Endodermal cell (in vitro differentiated cells): ENCODE data around the gene RNF150. TPM values are rescaled to one million over a fixed set of nuclear protein-coding genes. Genes with fewer than 3 reads are reported as not detected.
A peak's percentile ranks its signal among the peaks of the same experiment; 100 is the strongest.
"Not testable (repeated sequence)": the region's sequence is repeated elsewhere in the genome, so short reads cannot be mapped to it uniquely, and the experiment has no call there.

Experiments used
- DNase-seq: peaks from one replicate; pipeline ENCODE4 v3.0.0-alpha.2; 2017
- H3K27ac ChIP-seq: 2 replicates; pipeline ENCODE4 v1.5.1; 2013; ENCODE audit warnings: mild to moderate bottlenecking, low read depth, low read length, moderate library complexity
- H3K27me3 ChIP-seq: 2 replicates; pipeline ENCODE4 v1.6.1; 2013; ENCODE audit warnings: mild to moderate bottlenecking, low read length, moderate library complexity; ENCODE audit not compliant: insufficient read depth, control insufficient read depth, poor library complexity, severe bottlenecking
- H3K36me3 ChIP-seq: 2 replicates; pipeline ENCODE4 v1.7.0; 2013; ENCODE audit warnings: mild to moderate bottlenecking, low read length, moderate library complexity; ENCODE audit not compliant: control insufficient read depth, insufficient read depth
- H3K4me1 ChIP-seq: one replicate; pipeline ENCODE4 v1.7.0; 2013; ENCODE audit warnings: low read length; ENCODE audit not compliant: control insufficient read depth, insufficient read depth
- H3K4me3 ChIP-seq: 2 replicates; pipeline ENCODE4 v1.5.1; 2013; ENCODE audit warnings: mild to moderate bottlenecking, low read length, moderate library complexity
- H3K9ac ChIP-seq: 2 replicates; pipeline ENCODE4 v1.6.1; 2013; ENCODE audit warnings: mild to moderate bottlenecking, low read length, moderate library complexity; ENCODE audit not compliant: poor library complexity, severe bottlenecking; ENCODE audit errors: extremely low read depth
- H3K9me3 ChIP-seq: 2 replicates; pipeline ENCODE4 v1.6.1; 2013; ENCODE audit warnings: mild to moderate bottlenecking, low read length, moderate library complexity; ENCODE audit not compliant: control insufficient read depth
- H3K27ac Mint-ChIP-seq: 2 replicates; pipeline ENCODE4 v1.8.0; 2020; ENCODE audit warnings: mixed read lengths
- H3K27me3 Mint-ChIP-seq: 2 replicates; pipeline ENCODE4 v1.8.0; 2021; ENCODE audit warnings: mild to moderate bottlenecking, mixed read lengths; ENCODE audit not compliant: insufficient read depth
- H3K36me3 Mint-ChIP-seq: 2 replicates; pipeline ENCODE4 v1.8.0; 2020; ENCODE audit warnings: low read depth, mixed read lengths
- H3K4me1 Mint-ChIP-seq: 2 replicates; pipeline ENCODE4 v1.8.0; 2020; ENCODE audit warnings: mixed read lengths
- H3K4me3 Mint-ChIP-seq: 2 replicates; pipeline ENCODE4 v1.8.0; 2020; ENCODE audit warnings: mild to moderate bottlenecking, moderate library complexity, mixed read lengths
- H3K9me3 Mint-ChIP-seq: 2 replicates; pipeline ENCODE4 v1.8.0; 2020; ENCODE audit warnings: mild to moderate bottlenecking, mixed read lengths
- CTCF ChIP-seq: fragments of 200-600 bp; sonication (generic); conservative IDR thresholded peaks from 2 replicates; pipeline ENCODE4 v1.5.0; 2021; ENCODE audit warnings: antibody characterized with exemption, mild to moderate bottlenecking
- WGBS, 2 experiments: methylation state at CpG; one replicate each; pipeline versions ENCODE4 v1.1.5 to v1.1.7; 2013; ENCODE audit warnings: missing lambda C conversion rate in 2 of 2, mixed read lengths in 1 of 2; ENCODE audit not compliant: insufficient coverage in 1 of 2, insufficient read length in 1 of 2; 5-methylcytosine and 5-hydroxymethylcytosine counted together
- total RNA-seq, 2 donors: library from RNA; stranded (reverse); fragmentation: NEBNext Ultra II Directional in 1 of 2; extraction: Animal tissue kit (Norgen Biotek cat#: 25700) in 1 of 2; gene quantifications; 2 replicates in 1 of 2; 3 replicates in 1 of 2; pipeline ENCODE4 v1.2.1, GENCODE V29; 2021

Gene RNF150
- total RNA-seq, 2 donors from 2014 or later = 8.2 to 10.4 TPM

DNA sequence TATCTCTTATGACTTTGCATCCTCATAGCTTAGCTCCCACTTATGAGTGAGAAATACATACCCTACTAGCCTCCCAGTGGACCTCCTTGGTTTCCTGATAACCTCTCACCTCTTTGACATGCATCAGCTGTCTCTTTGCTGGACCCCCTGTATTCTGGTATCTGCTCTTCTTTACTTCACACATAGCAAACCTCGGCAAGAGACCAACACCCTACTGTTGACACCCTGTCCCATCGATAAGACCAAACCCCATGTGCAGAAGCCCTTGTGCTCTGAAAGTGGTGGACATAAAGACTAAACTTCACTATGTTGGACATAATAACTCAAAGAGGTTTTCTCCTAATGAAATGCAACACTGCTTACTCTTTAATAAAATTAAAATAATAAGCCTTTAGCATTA lies 75.7 kb downstream of the RNF150 start:
- Histone ChIP-seq H3K27ac (no peak overlapping the region), H3K4me3 (no peak overlapping the region), H3K9ac (no peak overlapping the region), H3K4me1 (no peaks in the 10 kb centered on the region), H3K36me3 (no peaks in the 10 kb centered on the region), H3K27me3 (no peaks in the 10 kb centered on the region), H3K9me3 (no peaks in the 10 kb centered on the region)
- Mint-ChIP-seq H3K4me1 (peaks cover 2% of the 10 kb centered on the region), H3K36me3 (peaks cover 5% of the 10 kb centered on the region), H3K27ac (no peak overlapping the region), H3K27me3 (no peaks in the 10 kb centered on the region), H3K4me3 (no peak overlapping the region), H3K9me3 (no peaks in the 10 kb centered on the region)
- TF ChIP-seq CTCF = no peak
- no peak for DNase-seq
- 92 to 100% methylated on average over 1 to 2 of the region's 2 CpGs for WGBS, 2 experiments

- Histone ChIP-seq H3K27ac (no peak overlapping the region), H3K27me3 (no peaks in the 10 kb centered on the region), H3K9ac (no peak overlapping the region), H3K9me3 (peaks cover 7% of the 10 kb centered on the region), H3K4me3 (no peak overlapping the region), H3K4me1 (no peaks in the 10 kb centered on the region), H3K36me3 (no peaks in the 10 kb centered on the region)
- no peak for TF ChIP-seq CTCF
- peaks cover 2% of the 10 kb centered on the region for H3K4me1 Mint-ChIP-seq
- peak overlapping the region; percentile 80 for H3K27ac Mint-ChIP-seq
- no peaks in the 10 kb centered on the region for H3K27me3 Mint-ChIP-seq
- WGBS, 2 experiments = 65 to 76% methylated on average over 2 to 3 of the region's 3 CpGs
- H3K4me3 Mint-ChIP-seq = no peak overlapping the region
- DNase-seq = peak; percentile 61
- H3K36me3 Mint-ChIP-seq = peaks cover 11% of the 10 kb centered on the region
- H3K9me3 Mint-ChIP-seq = peaks cover 7% of the 10 kb centered on the region
These were observed 76.8 kb downstream of the RNF150 start for GRCh38 chr4:141056473-141056872.

DNA sequence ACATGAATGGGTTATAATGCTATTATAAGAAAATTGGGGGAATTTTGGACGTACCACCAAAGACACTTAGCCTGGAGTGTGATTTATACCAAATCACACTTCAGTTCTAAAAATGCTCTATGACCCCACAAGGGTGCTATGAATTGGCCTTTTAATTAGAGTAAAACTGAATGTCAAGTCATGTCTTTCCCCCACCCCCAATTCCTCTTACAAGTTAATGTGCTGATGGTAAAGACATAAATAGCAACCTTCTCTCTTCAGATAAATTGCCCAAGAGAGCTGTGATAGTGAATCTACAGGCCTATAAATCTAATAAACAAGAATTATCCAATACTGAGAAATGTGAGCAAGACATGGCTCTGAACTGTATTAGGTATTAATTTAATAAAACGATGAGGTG lies 78.8 kb downstream of the RNF150 start:
- Histone ChIP-seq H3K9me3 (peaks cover 20% of the 10 kb centered on the region), H3K36me3 (no peaks in the 10 kb centered on the region), H3K4me3 (no peak overlapping the region), H3K4me1 (no peaks in the 10 kb centered on the region), H3K27ac (no peak overlapping the region), H3K9ac (no peak overlapping the region), H3K27me3 (no peaks in the 10 kb centered on the region)
- Mint-ChIP-seq H3K9me3 (peaks cover 24% of the 10 kb centered on the region), H3K27ac (no peak overlapping the region), H3K27me3 (no peaks in the 10 kb centered on the region), H3K4me1 (peaks cover 2% of the 10 kb centered on the region), H3K36me3 (peaks cover 24% of the 10 kb centered on the region), H3K4me3 (no peak overlapping the region)
- 100% methylated on average over 1 of the region's 2 CpGs; no CpG with 5 or more reads in 1 of the 2 experiments for WGBS, 2 experiments
- TF ChIP-seq CTCF = no peak
- DNase-seq = no peak

DNA sequence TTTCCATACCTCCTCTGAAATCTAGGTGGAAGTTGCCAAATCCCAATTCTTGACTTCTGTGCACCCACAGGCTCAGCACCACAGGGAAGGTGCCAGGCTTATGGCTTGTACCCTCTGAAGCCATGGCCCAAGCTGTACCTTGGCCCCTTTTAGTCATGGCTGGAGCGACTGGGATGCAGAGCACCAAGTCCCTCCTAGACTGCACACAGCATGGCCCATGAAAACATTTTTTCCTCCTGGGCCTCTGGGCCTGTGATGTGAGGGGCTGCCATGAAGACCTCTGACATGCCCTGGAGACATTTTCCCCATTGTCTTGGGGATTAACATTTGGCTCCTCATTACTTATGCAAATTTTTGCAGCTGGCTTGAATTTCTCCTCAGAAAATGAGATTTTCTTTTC lies 82.3 kb downstream of the RNF150 start:
- H3K27me3 Mint-ChIP-seq, H3K27ac ChIP-seq, H3K4me1 ChIP-seq, DNase-seq, H3K4me3 Mint-ChIP-seq, H3K27ac Mint-ChIP-seq, H3K4me1 Mint-ChIP-seq, H3K27me3 ChIP-seq, H3K36me3 ChIP-seq, H3K4me3 ChIP-seq, H3K9ac ChIP-seq: not testable (repeated sequence)
- 93 to 100% methylated on average over 1 of the region's 1 CpG for WGBS, 2 experiments
- H3K9me3 Mint-ChIP-seq = peaks cover 29% of the 10 kb centered on the region
- peaks cover 20% of the 10 kb centered on the region for H3K9me3 ChIP-seq
- peaks cover 26% of the 10 kb centered on the region for H3K36me3 Mint-ChIP-seq
